Loucy (cell line): ENCODE results near the gene RMI2.
"Not testable (repeated sequence)": the region's sequence is repeated elsewhere in the genome, so short reads cannot be mapped to it uniquely, and the experiment has no call there.

Source experiments
- H2AFZ ChIP-seq: fragments of 200-600 bp; sonication (generic); 2 replicates; pipeline ENCODE4 v1.6.0; 2016; ENCODE audit warnings: antibody characterized with exemption, mild to moderate bottlenecking, low read length, moderate library complexity
- H3F3A ChIP-seq: fragments of 200-600 bp; 2 replicates; pipeline ENCODE4 v1.6.0; 2016; ENCODE audit warnings: antibody characterized with exemption, low read depth, mild to moderate bottlenecking
- H3K27me3 ChIP-seq: fragments of 200-600 bp; sonication (generic); 2 replicates; pipeline ENCODE4 v1.6.1; 2014; ENCODE audit warnings: low read length, mild to moderate bottlenecking; ENCODE audit not compliant: insufficient read depth, poor library complexity, severe bottlenecking
- H3K36me3 ChIP-seq: fragments of 200-600 bp; sonication (generic); 2 replicates; pipeline ENCODE4 v1.6.1; 2016; ENCODE audit warnings: low read length; ENCODE audit not compliant: insufficient read depth
- H3K4me1 ChIP-seq: fragments of 200-600 bp; sonication (generic); 2 replicates; pipeline ENCODE4 v1.5.1; 2014; ENCODE audit warnings: low read length, mild to moderate bottlenecking; ENCODE audit not compliant: insufficient read depth, poor library complexity, severe bottlenecking
- H3K4me2 ChIP-seq: fragments of 200-600 bp; sonication (generic); 2 replicates; pipeline ENCODE4 v1.6.0; 2014; ENCODE audit warnings: antibody characterized with exemption, low read length, low read depth, mild to moderate bottlenecking; ENCODE audit not compliant: poor library complexity, severe bottlenecking
- H3K4me3 ChIP-seq: fragments of 200-600 bp; sonication (generic); 2 replicates; pipeline ENCODE4 v1.5.1; 2014; ENCODE audit warnings: low read length, mild to moderate bottlenecking, mixed read lengths; ENCODE audit not compliant: poor library complexity, severe bottlenecking
- H3K79me2 ChIP-seq: fragments of 200-600 bp; sonication (generic); 2 replicates; pipeline ENCODE4 v1.6.1; 2014; ENCODE audit warnings: low read length; ENCODE audit not compliant: insufficient read depth
- H3K9ac ChIP-seq: fragments of 200-600 bp; sonication (generic); 2 replicates; pipeline ENCODE4 v1.6.0; 2014; ENCODE audit warnings: mild to moderate bottlenecking, low read depth, low read length, moderate library complexity; ENCODE audit not compliant: poor library complexity, severe bottlenecking
- H3K9me2 ChIP-seq: fragments of 200-600 bp; sonication (generic); replicated peaks from 2 replicates; pipeline ENCODE4 v1.6.1; 2016; ENCODE audit warnings: low read depth, low read length, mixed read lengths
- H3K9me3 ChIP-seq: fragments of 200-600 bp; sonication (generic); 2 replicates; pipeline ENCODE4 v1.6.1; 2014; ENCODE audit warnings: mild to moderate bottlenecking, antibody characterized with exemption, low read length, low read depth; ENCODE audit not compliant: insufficient read depth
- H4K20me1 ChIP-seq: fragments of 200-600 bp; sonication (generic); 2 replicates; pipeline ENCODE4 v1.6.0; 2014; ENCODE audit warnings: antibody characterized with exemption, low read length, mild to moderate bottlenecking; ENCODE audit not compliant: insufficient read depth, poor library complexity, severe bottlenecking
- EZH2phosphoT487 ChIP-seq: fragments of 200-600 bp; IDR thresholded peaks from 2 replicates; pipeline ENCODE4 v1.6.1; 2018; ENCODE audit warnings: antibody characterized with exemption, mild to moderate bottlenecking, moderate library complexity, borderline replicate concordance
- TF ChIP-seq, protein P1 (sequence below): fragments of 200-600 bp; sonication (generic); conservative IDR thresholded peaks from 2 replicates; pipeline ENCODE4 v1.5.1; 2014; ENCODE audit warnings: mild to moderate bottlenecking, antibody characterized with exemption, low read length

The RMI2 gene

DNA sequence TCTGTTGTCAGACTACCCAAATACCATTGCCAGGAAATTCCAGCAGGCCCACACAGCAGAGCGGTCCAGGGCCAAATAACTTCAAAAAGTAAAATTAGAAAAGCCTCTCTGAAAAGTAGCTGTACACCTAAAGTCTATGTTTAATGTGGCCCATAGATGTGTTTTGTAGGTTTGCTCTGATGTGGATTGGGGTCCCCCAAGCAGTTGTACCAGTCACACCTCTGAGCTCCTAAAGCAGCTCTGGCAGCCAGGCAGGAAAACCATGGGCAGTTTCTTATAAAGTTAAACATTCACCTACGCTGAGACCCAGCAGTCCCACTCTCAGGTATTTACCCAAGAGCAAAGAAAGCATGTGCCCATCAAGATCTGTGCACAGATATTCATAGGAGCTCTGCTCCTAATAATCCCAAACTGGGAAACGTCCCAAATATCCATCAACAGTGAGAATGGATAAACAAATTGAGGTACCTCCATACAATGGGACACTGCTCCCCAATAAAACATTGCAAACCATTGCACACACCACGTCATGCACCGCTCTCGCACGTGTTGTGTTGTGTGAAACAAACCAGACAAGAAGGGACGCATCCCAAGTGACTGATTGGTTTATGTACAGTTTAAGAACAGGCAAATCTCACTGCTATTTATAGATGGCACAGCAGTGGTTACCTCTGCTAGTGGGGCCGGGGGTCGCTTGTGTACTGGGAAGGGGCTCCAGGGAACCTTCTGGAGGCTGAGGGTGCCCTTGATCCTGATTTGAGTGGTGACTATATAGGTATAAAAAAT is 48.4 kb upstream of the RMI2 start:
- no peaks in the 10 kb centered on the region for H4K20me1 ChIP-seq
- H3K9ac ChIP-seq, result peak overlapping the region; percentile 48
- no peaks in the 10 kb centered on the region for H3K9me3 ChIP-seq
- no peaks in the 10 kb centered on the region for H3K27me3 ChIP-seq
- no peaks in the 10 kb centered on the region for H3K36me3 ChIP-seq
- no peaks in the 10 kb centered on the region for H3K9me2 ChIP-seq
- TF ChIP-seq, protein P1, sequence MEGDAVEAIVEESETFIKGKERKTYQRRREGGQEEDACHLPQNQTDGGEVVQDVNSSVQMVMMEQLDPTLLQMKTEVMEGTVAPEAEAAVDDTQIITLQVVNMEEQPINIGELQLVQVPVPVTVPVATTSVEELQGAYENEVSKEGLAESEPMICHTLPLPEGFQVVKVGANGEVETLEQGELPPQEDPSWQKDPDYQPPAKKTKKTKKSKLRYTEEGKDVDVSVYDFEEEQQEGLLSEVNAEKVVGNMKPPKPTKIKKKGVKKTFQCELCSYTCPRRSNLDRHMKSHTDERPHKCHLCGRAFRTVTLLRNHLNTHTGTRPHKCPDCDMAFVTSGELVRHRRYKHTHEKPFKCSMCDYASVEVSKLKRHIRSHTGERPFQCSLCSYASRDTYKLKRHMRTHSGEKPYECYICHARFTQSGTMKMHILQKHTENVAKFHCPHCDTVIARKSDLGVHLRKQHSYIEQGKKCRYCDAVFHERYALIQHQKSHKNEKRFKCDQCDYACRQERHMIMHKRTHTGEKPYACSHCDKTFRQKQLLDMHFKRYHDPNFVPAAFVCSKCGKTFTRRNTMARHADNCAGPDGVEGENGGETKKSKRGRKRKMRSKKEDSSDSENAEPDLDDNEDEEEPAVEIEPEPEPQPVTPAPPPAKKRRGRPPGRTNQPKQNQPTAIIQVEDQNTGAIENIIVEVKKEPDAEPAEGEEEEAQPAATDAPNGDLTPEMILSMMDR, result no peak
- no peak for TF ChIP-seq EZH2phosphoT487
- no peaks in the 10 kb centered on the region for H3F3A ChIP-seq
- H2AFZ ChIP-seq, result no peak overlapping the region
- H3K4me1 ChIP-seq, result peaks cover 18% of the 10 kb centered on the region
- H3K4me2 ChIP-seq, result peak overlapping the region; percentile 72
- no peaks in the 10 kb centered on the region for H3K79me2 ChIP-seq
- peak overlapping the region; percentile 53 for H3K4me3 ChIP-seq

DNA sequence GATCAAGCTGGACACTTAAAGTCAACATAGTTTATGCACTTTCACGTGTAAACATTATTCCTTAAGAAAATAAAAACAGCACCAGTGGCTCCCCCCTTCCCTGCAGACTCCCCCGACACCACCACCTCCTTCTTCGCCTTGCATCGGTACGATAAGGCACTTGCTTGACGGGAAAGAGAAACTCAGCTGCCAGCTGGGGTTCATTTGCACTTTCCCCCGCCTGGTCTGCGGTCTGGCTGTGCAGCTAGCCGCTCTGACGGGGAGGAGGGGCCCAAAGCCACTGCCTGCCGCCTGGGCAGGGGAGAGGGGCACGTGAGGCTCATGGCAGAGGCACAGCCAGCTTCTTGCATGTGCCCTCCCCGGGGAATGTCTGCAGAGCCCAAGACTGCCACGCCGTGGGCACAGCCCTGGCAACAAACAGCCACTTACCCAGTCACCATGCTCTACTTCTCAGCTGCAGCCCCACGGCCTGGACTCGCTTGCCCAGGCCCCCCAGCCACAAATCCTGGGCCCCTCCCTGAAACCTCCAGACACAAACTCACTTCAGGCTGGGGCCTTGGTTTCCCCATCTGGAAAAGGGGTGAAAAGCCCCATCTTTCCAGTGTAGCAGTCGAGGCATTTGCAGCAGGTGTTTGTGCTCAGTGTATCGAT is 47.6 kb upstream of the RMI2 start:
- Histone ChIP-seq H3F3A (no peaks in the 10 kb centered on the region), H3K9ac (peak overlapping the region; percentile 54), H3K4me3 (peak overlapping the region; percentile 53), H3K4me2 (peak overlapping the region; percentile 72), H3K9me3 (no peaks in the 10 kb centered on the region), H3K9me2 (no peaks in the 10 kb centered on the region), H3K27me3 (no peaks in the 10 kb centered on the region), H3K36me3 (no peaks in the 10 kb centered on the region), H2AFZ (peak overlapping the region; percentile 83), H3K4me1 (peaks cover 18% of the 10 kb centered on the region), H4K20me1 (no peaks in the 10 kb centered on the region), H3K79me2 (no peaks in the 10 kb centered on the region)
- TF ChIP-seq, protein P1, result no peak; the same call in 1 of the 2 replicates
- no peak for TF ChIP-seq EZH2phosphoT487

DNA sequence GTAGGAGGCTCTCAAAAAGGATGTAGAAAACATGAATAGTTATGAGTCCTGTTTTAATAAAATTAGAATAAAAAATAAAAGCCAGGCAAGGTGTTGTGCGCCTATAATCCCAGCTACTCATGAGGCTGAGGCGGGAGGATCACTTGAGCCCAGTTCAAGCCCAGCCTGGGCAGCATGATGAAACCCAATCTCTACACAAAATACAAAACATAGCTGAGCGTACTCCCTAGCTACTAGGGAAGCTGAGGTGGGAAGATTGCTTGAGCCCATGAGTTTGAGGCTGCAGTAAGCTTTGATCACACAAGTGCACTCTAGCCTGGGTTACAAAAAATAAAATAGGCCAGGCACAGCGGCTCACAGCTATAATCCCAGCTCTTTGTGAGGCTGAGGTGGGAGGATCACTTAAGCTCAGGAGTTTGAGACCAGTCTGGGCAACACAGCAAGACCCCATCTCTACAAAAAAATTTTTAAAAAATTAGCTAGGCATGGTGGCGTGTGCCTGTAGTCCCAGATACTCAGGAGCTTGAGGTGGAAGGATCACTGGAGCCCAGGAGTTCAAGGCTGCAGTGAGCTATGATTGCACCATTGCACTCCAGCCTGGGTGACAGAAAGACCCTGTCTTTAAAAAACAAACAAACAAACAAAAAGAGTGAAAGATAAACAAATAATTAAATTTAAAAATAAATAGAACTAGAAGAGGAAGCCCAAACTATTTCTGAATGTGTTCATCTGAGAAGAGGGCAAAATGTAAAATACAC is 46.9 kb upstream of the RMI2 start:
- Histone ChIP-seq H3K4me1 (peaks cover 22% of the 10 kb centered on the region), H4K20me1 (no peaks in the 10 kb centered on the region), H3K9ac (peak overlapping the region; percentile 54), H2AFZ (peak overlapping the region; percentile 83; the same call in 1 of the 2 replicates), H3K36me3 (no peaks in the 10 kb centered on the region), H3K4me3 (peak overlapping the region; percentile 40), H3K79me2 (no peaks in the 10 kb centered on the region), H3F3A (no peaks in the 10 kb centered on the region), H3K4me2 (peak overlapping the region; percentile 72), H3K9me3 (no peaks in the 10 kb centered on the region), H3K27me3 (no peaks in the 10 kb centered on the region), H3K9me2 (no peaks in the 10 kb centered on the region)
- TF ChIP-seq, protein P1, result no peak
- no peak for TF ChIP-seq EZH2phosphoT487

DNA sequence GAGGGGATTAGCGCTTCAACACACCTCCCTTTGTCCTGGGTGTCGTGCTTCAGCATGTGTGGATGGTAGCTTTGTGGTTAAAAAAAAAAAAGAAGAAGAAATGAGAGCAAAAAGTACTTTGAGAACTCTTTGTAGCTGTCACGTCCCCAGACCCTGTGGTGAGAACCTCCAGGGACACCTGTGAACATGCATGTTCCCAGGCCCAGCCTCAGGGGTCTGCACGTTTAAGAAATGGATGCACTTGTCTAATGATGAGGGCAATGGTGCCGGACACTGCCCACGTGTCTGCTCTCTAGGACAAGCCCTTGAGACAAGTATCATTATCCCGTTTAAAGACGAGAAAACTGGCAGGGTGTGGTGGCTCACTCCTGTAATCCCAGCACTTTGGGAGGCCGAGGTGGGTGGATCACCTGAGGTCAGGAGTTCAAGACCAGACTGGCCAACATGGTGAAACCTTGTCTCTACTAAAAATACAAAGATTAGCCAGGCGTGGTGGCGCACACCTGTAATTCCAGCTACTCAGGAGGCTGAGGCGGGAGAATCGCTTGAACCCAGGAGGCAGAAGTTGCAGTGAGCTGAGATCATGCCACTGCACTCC is 46.2 kb upstream of the RMI2 start:
- H3K9me2 ChIP-seq, H4K20me1 ChIP-seq, H3K36me3 ChIP-seq, H3K9ac ChIP-seq, H3F3A ChIP-seq, H3K79me2 ChIP-seq, H2AFZ ChIP-seq, H3K4me3 ChIP-seq, H3K9me3 ChIP-seq, H3K27me3 ChIP-seq, H3K4me2 ChIP-seq: not testable (repeated sequence)
- H3K4me1 ChIP-seq, result peaks cover 25% of the 10 kb centered on the region
